Activated CD4-positive, alpha-beta T cell treated with anti-CD3 and anti-CD28 coated beads, Interleukin-2, amount 50 U/mL, for 4 hours (primary cell): ENCODE results near the gene PLAU.
"Not testable (repeated sequence)": the region's sequence is repeated elsewhere in the genome, so short reads cannot be mapped to it uniquely, and the experiment has no call there.

ENCODE experiments used
- DNase-seq, 2 experiments: peaks; one replicate each; pipeline ENCODE4 v3.0.0-alpha.2; 2020

Gene PLAU

GRCh38 chr10:73876971-73877370 is 34.0 kb upstream of the PLAU start:
- no peak for DNase-seq

DNA sequence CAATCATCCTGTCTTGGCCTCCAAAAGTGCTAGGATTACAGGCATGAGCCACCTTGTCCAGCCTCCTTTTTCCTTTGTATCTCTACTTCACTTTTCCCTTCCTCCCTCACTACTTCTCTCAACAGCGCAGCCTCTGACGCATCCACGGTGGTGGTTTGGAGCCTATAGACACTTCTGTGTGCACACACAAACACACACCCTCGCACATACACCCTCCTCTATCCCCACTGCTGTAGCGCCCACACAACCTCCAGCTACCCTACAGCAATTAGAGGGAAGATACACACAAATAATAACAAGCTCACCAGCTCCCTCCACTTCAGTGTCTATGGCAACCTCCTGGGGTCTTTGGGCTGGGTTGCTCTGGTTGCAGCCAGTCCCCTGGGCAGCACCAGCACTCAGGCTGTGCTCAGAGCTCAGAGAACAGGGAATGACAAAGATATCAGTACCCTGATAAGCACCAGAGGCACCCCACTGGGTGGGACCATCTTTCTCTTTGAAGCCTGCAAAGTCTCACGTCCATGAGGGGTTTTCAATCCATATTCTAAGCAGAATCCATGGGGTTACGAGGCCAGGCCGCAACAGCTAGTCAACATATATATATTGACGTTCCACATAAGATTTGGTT is 33.3 kb upstream of the PLAU start:
- DNase-seq = no peak

GRCh38 chr10:73878365-73878764 is 32.6 kb upstream of the PLAU start:
- DNase-seq = no peak

GRCh38 chr10:73879296-73880173 is 31.4 kb upstream of the PLAU start:
- DNase-seq = peak; percentile 93 to 94

DNA sequence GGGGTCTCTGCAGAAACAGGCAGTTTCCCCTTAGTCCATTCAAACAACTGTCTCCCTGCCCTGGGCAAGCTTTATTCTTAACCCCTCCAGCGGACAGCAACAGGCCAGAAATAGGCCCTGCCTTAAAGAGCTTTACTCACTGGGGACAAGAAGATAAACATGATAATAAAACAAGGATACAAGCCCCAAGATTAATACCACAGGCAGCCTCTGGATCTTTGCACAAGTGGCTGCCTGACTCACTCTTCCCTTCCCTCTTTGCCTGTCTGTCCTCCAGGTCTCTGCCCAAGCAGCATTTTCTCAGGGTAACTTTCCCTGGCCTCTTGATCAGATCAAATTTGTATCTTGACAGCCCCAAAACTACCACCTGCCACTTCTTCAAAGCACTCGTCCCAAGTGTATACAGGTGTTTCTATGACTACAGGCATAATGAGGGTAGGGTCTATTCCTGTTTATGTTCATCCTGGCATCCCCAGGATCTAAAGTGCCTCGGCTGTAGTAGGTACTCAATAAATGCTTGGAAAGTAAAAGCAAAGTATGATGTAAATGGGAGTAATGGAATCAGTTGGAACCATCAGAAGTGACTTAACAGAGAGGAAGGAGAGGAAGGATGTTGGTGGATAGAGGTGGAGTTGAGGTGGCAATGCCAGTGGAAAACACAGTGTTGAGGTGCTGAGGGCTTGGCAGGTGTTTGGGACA is 29.6 kb upstream of the PLAU start:
- no peak for DNase-seq

- DNase-seq = no peak
Observed at GRCh38 chr10:73884017-73884416, 26.9 kb upstream of the PLAU start.

GRCh38 chr10:73886085-73886529 is 24.8 kb upstream of the PLAU start:
- peak; percentile 53 to 58 for DNase-seq

DNA sequence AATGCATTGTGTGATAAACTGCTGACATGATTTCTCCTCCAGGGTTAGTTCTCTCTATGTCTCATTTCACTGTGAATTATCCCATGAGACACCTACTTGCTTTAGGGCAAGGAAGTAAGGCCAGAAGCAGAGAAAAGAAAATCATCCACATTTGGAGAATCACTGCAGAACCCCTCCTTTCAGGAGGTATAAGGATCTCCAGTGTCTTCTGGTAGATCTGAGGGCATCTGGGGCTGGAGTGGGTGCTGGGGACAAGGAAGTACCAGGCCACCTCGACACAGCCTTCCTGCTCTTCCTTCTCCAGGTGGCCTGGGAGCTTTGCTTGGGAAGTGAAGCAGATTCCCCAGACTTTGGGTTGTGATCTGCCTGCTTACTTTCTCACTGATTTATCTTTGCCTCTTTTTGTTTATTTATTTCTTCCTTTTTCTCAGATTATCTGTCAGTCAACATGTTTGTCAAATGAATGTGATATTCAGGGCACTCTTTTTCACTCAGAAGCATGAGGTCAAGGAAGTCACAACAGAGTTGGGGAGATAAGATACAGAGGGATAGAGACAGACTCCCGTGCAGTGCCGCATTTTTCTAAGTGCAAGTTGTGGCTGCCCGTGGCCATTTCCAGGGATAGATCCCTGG is 24.2 kb upstream of the PLAU start:
- DNase-seq = no peak

GRCh38 chr10:73887294-73888039 is 23.5 kb upstream of the PLAU start:
- no peak for DNase-seq

GRCh38 chr10:73888514-73888913 is 22.4 kb upstream of the PLAU start:
- DNase-seq = no peak

DNA sequence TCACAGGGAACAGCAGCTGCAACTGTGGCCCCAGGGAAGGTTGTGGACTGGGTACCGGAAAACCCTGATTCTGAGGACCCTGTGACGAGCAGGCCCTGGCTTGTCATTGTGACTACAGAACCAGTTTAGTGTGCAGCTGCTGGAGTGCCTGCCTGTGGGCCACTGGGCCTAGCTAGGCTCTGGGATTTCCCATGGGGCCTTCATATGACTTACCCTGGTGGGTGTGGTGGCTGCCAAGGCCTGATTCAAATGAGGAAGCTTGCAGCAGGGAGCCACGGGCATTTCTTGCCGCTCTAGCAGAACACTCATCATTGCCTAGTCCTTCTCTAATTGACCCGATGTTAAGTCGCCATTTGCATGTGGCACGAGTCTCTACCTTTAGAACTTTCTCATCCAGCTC is 21.9 kb upstream of the PLAU start:
- no peak for DNase-seq

GRCh38 chr10:73889416-73889815 is 21.5 kb upstream of the PLAU start:
- not testable (repeated sequence) for DNase-seq

GRCh38 chr10:73890261-73890660 is 20.7 kb upstream of the PLAU start:
- DNase-seq = no peak

DNA sequence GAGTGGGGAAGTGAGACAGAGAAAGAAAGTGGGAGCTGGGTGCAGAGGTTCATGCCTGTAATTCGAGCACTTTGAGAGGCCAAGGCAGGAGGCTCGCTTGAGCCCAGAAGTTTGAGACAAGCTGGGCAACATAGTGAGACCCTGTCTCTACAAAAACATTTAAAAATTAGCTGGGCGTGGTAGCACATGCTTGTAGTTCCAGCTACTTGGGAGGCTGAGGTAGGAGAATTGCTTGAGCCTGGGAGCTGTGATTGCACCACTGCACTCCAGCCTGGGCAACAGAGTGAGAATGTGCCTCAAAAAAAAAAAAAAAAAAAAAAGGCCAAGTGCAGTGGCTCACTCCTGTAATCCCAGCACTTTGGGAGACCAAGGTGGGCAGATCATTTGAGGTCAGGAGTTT is 20.1 kb upstream of the PLAU start:
- DNase-seq = not testable (repeated sequence)

GRCh38 chr10:73891540-73891939 is 19.4 kb upstream of the PLAU start:
- DNase-seq = no peak

GRCh38 chr10:73892310-73893030 is 18.5 kb upstream of the PLAU start:
- DNase-seq = no peak

GRCh38 chr10:73893426-73893825 is 17.5 kb upstream of the PLAU start:
- no peak for DNase-seq

DNA sequence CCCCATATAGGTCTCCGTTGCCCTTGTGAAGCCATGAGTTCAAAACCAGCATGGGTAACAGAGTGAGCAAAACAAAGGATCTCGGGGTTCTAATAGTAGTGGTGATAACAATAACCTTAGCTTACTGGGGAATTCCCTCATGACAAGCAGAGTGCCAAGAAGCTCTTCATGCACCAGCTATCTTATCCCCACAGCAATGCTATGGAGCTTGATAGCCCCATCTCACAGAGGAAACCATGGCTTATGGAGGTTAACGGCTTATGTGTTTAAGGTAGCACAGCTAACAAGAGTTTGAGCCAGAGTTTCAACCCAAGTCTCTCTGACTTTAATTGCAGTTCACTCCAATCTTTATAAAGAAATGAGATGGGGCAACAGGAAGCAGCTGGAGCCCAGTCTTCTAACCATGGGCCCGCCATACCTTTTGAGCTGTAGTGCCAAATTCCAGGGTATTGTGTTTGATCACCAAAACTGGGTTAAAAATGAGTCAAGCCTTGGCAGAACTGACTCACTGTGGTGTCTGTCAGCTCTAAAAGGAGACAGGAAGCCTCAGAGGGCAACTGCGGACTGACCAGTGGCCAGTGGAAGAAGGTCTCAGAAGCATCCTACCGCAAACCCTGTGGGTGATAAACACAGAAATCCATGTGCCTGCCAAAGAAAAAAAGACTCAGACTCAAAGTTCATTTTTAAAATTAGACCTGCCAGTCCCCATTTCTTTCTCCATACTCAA is 16.5 kb upstream of the PLAU start:
- no peak for DNase-seq

GRCh38 chr10:73895381-73895780 is 15.6 kb upstream of the PLAU start:
- DNase-seq = not testable (repeated sequence)

DNA sequence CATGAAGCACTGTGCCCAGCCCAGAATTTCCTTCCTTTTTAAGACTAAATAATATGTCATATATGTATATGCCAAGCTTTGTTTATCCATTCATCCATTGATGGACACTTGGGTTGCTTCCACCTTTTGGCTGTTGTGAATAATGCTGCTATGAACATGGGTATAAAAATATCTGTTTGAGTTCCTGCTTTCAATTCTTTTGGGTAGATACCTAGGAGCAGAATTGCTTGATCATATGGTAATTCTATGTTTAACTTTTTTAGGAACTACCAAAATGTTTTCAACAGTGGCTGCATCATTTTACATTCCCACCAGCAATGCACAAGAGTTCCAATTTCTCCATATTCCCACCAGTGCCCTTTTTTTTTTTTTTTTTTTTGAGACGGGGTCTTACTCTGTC is 13.2 kb upstream of the PLAU start:
- DNase-seq = no peak
